GM18511 (cell line): ENCODE results near the gene TACC2.
"Not testable (repeated sequence)": the region's sequence is repeated elsewhere in the genome, so short reads cannot be mapped to it uniquely, and the experiment has no call there.

ENCODE experiments used
- ATAC-seq: cut with Tn5 transposase; IDR thresholded peaks from one replicate; pipeline ENCODE4 v1.9.1; 2021; ENCODE audit warnings: mild to moderate bottlenecking, moderate library complexity; ENCODE audit not compliant: unreplicated experiment

TACC2 gene

DNA sequence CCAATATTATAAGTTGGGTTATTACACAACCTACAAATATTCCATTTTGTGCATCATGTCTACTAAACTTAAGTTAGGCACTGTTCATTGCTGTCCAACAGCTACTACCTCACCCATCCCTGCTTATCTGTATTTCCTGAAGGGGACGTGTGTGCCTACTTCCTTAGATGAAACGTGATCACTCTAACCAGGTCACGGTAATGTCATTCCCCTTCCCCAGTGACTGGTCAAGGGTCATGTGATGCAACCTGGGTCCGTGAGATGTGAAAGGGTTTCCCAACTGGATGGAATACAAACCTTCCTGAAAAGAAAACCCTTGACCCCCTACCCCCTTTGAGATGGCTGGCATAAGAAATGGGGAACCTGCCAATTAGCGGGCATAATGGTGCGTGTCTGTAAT, 12.4 kb upstream of the TACC2 start:
- no peak for ATAC-seq

DNA sequence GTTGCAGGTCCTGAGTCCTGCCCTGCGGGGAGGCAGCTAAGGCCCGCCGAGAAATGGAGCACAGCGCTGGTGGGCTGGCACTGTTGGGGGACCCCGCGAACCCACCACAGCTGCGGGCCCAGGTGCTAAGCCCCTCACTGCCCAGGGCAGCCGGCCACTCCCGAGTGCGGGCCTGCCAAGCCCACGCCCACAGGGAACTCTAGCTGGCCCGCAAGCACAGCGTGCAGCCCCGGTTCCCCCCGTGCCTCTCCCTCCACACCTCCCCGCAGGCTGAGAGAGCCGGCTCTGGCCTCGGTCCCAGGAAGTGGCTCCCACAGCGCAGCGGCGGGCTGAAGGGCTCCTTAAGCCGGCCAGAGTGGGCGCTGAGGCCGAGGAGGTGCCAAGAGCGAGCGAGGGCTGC, 10.5 kb upstream of the TACC2 start:
- ATAC-seq = no peak

DNA sequence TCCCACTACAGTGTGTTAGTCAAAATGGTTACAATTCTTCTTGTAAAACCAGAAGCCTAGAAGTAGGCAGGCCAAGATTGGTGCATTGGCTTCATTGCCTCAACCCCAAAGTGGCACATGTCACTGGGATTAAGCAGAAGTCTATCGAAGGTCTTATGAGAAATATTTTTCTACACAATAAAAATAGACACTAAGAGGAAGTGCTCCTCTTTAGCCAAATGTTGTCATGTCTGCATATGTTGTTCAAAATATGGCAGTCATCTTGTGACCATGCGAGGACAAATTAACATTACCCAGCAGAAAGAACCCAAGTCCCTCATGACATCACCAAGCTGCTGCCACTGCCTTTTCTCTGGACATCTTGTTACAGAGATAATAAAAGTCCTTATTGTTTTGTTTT, 7.6 kb upstream of the TACC2 start:
- ATAC-seq = no peak

DNA sequence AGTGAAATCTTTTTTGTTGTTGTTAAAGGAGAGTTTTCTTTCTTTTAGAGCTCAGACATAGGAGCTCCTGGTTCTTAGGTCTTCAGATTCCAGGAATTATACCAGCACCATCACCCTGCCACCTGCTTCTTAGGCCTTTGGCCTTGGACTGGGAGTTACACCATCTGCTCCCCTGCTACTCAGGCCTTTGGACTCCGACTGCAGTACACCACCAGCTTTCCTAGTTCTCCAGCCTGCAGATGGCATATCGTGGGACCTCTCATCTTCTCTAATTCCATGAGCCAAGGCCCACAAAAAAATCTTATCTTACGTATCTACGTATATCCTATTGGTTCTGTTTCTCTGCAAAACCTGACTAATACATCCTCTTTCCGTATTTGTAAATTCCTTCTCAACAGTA, 5.1 kb upstream of the TACC2 start:
- ATAC-seq = no peak

DNA sequence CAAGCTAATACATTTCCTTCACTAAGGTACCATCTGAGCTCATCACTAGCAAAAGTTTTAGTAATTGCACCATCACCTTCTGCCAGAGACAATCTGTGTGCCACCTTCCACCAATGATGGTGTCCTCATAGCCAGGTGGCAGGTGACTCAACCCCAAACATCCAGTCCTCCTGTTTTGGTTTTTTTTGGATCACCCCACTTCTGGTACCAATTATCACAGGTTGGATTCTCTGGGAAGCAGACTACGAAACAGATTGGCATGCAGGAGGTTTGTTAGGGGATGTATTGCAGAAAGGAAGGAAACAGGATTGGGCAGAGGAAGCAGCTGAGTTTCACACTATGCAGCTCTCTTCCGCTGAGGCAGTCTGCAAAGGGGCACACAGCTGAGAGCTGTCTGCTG, 4.5 kb upstream of the TACC2 start:
- ATAC-seq = no peak

DNA sequence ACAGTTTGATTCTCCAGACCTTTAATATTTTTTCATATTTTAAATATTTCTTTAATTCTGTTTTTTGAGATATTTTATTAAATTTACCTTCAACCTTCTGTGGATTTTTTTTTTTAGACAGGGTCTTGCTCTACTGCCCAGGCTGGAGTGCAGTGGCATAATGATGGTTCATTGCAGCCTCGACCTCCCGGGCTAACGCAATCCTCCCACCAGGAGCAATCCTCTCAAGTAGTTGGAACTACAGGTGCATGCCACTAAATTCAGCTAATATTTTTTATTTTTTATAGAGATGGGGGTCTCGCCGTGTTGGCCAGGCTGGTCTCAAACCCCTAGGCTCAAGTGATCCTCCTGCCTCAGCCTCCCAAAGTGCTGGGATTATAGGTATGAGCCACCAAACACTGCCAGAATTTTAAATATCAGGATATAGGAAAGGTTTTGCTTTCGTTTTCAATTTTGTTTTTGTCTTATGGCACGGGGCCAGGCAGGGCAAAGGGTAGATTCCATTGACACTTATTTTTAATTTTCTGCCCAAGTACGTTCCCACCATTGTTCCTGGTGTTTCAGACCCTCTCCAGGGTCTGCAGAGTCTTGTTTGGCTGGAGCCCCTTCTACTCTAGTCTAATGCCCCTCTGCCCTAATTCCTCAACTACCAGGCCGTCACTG, 1.2 kb downstream of the TACC2 start:
- ATAC-seq = no peak

DNA sequence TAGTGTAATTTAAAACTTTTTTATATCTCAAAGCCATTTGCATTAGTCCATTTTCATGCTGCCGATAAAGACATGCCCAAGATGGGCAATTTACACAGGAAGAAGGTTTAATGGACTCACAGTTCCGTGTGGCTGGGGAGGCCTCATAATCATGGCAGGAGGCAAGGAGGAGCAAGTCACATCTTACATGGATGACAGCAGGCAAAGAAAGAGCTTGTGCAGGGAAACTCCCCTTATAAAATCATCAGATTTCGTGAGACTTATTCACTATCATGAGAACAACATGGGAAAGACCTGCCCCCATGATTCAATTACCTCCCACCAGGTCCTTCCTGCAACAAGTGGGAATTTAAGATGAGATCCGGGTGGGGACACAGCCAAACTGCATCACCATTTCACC, 2.8 kb downstream of the TACC2 start:
- not testable (repeated sequence) for ATAC-seq

DNA sequence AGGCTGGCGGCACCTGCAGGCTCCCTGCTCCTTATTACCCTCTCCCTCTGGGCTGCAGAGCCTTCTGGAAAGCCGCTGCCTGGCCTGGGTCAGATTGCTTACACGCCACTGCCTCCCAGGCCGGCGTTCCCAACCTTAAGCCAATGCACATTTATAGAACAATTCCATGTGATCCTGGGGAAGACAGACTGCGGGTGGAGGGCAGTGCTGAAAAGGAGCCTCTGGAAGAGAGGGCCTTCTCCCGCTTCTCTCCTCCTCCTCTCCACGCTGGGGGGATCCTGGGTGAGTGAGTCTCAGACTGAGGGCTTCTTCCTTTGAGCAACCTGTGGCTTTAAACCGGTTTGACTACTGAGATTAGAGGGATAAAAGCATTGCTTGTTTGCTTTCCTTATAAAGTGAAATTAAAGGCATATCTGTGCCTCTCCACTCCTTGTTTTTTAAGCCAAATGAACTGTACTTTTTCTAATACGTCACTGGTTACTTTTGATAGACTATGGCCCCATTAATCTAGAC, 5.5 kb downstream of the TACC2 start:
- no peak for ATAC-seq

DNA sequence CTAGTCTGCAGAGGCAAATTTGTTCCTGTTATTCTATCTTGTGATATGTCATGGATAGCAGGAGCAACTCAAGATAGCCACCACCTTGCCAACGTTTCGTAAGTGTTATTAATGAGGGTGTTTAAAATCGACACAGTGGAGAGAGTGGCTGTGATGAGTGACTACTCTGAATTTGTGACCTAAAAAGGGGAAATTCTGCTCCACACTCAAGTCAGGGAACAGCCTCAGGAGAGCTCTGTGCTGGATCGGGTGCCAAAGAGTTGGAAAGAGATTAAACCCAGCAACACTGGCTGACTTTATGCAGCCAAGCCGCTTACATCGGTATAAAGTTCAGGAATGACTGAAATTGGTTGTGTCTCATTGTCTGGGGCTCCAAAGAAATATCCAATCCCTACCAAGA, 9.5 kb downstream of the TACC2 start:
- ATAC-seq = no peak

DNA sequence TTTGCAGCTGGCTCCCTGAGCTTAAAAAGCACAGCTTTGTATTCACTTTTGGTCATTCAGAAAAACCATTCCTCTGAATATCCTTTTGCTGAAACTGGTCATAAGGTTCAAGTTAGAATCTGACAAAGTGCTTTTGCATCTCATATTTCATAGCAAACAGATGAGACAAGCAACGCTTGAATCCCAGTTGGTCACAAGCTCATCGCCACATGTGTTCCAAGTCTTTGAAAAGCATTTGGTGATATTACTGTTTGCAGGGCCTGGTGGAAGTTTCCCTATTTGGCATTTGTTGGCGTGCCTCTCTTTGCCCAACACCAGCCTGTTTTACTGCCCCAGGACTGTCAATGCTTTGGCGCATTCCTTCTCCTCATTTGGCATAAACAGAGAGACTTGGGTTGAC, 10.3 kb downstream of the TACC2 start:
- no peak for ATAC-seq

DNA sequence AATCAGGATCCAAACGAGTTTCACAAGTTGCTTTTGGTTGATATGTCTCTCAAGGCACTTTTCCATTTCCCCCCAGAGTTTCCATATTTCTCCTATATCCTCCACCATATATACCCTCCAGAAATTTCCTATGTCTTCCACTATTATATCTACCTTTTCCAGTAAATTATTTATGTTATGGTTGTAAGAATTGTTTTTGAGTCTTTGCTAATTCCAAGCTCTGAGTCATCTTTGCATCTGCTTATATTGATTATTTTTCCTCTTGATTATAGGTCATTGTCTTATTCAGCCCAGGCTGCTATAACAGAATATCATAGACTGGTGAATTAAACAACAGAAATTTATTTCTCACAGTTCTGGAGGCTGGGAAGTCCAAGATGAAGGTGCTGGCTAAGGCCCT, 12.7 kb downstream of the TACC2 start:
- no peak for ATAC-seq

DNA sequence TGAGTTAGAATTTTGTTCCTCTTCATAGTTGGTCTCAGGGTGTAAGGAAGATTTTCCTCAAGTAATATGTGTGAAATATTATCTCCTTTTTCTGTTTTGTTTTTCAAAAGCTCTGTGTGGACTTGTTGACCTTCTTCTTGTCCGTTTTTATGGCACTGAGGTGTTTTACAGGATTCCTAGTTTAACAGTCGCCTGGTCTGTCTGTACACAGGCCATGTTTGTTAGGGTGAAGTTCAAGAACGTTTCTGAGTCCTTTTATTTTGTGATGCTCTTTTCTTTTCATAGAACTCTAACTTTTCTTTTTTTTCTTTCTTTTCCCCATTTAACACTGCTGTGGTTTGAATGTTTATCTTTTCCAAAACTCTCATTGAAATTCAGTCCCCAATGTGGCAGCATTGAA, 18.5 kb downstream of the TACC2 start:
- no peak for ATAC-seq

DNA sequence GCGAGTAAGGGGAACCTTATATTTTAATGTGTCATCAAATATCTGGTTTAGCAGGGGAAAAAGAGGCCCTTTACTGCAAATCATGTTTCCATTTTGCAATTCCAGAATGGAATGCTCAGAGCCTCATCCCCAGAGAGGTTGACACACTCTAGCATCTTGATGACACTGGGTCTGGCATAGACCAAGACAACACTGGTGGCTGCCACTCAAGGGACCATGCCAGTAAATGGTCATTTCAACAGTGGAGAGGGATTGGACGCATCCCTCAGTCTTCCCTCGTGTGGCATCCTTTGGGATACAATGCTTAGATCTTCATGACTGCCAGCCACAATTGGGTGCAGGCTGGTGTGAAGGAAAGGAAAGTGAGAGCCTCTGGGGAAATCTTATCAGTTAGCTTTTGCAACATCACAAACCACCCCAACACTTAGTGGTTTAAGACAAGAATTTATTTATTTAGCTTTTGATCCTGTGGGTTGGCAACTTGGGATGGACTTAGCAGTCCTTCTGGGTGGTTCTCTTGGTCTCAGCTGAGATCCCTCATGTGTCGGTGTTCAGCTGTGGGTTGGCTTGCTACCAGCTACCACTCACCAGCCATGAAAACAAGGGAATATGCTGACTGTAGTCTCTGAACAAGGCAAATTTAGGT, 21.6 kb downstream of the TACC2 start:
- no peak for ATAC-seq

DNA sequence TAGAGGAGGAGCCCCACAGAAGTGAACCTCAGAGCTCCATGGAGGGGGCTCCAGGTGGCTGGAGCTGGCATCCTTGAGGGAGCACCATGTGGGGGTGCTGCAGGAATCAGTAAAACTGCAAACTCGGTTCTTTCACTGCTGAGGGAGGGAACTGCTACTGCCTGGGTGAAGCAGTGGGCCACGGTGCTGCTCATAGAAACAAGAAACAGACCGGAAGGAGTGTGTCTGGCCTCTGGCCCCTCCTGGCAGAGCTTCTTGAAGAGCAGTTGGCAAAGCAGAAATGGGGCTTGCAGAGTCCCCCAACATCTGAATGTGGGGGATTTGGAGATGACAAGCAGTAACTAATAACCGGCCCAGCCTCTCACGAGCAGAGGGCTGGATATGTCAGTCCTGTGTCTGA, 23.8 kb downstream of the TACC2 start:
- no peak for ATAC-seq

DNA sequence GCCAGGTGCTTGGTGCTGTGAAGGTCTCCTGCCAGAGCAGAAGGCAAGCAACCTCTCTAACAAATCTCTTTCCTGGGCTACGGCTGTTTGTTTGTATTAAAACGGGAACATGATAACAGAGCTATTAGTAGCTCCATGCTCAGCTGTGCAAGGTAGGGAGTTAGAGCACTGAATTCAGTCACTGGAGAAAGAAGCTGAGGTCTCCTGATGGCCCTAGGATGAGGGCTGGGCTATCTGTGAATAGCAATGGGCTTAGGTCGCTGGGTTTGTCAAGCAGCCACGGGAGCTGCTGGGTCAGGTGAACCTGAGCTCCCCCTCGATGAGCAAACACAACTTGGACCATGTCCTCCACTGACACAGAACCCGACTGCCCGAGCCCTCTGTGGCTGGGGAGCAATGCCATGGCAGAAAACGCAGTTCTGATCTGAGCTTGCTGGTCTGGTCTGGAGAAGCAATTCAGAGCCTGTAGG, 24.4 kb downstream of the TACC2 start:
- no peak for ATAC-seq

DNA sequence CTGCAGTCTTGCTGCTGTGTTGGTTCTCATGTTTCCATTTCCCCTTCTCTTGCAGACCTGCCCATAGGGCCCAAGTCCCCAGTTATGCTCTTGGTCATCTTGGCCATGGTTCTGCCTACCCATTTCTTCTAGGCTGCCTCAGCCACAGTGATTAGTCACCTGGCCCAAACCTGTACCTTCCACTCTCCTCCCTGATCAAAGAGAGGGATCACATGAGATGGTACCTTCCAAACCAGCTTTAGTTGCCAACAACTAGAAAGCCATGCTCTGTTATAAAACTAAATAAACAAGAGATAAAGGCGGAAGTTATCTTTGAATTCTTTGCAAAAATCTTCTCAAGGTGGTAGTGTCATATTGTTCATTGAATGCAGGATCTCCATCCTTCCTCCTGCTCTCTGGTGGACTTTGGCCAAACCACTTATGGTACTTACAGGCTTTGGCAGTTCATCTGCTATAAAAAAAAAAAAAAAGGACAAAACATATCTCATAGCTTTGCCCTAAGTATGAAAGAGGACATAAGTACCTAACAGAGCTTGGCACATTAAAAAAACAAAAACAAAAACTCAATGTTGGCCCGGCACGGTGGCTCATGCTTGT, 25.8 kb downstream of the TACC2 start:
- ATAC-seq = no peak

DNA sequence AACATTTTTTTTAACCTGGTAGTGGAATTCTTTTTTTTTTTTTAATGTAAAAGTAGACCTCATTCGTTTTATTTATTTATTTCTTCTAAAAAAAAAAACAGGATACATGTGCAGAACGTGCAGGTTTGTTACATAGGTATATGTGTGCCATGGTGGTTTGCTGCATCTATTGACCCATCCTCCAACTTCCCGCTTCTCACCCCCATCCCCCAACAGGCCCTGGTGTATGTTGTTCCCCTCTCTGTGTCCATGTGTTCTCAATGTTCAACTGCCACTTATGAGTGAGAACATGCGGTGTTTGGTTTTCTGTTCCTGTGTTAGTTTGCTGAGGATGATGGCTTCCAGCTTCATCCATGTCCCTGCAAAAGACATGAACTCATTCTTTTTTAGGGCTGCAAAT, 29.0 kb downstream of the TACC2 start:
- not testable (repeated sequence) for ATAC-seq

DNA sequence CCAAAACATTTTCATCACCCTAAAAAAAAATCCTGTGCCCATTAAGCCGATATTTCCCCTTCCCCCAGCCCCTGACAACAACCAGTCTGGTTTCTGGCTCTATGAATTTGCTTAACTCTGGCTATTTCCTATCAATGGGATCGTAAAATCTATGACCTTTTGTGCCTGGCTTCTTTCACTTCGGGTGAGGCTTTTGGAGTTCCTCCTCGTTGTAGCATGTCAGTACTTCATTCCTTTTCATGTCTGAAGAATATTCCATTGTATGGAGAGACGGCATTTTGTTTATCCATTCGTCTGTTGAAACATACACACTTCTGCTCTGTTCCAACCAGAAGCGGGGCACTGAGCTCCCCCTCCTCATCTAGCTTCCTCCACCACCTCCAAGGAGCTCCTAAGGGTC, 29.5 kb downstream of the TACC2 start:
- ATAC-seq = no peak

DNA sequence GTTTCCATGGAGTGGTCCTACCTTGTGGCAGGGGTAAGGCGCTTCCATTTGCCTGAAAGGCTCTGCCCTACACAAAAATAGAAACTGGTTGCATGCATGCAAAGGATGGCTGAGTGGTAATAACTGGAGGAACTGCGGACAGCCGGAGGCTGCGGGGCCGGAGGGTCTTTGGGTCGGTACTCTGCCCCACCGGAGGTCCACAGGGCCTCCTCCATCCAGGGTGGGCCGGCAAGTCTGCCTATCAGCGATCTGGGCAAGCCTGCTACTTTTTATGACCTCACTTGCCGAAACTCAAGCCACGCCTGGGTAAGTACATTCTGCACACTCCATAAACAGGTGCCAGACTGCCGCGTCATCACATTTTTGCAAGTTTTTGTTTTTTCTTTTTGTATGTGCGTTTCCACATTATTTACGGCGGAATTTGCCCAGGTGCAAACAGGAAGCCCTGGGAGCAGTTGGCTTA, 30.0 kb downstream of the TACC2 start:
- ATAC-seq = no peak

DNA sequence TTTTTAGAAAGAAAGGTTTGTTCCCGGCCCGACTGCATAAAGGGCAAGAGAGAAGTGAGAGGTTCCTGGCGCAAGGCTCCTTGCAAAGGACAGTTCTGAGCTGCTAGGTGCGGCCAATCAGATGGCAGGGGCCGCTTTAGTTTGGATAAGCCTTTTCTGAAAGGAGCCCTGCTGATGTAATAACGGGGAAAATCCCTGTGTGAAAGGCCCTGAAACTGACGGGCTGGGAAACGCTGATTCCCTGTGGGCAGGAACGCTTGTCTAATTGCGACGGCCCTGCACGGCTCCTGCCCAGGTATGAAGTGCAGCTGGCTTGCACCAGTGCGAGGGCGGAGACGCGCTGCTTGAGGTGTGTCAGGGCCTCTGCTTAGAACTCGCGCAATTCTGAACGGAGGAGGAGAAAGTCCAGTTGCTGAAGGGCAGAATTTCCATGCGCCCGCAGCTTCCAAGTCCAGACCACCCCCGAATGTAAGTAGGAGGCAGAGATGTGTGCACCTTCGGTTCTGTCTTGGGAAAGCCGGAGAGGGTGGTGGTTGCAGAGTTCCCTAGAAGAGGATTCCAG, 30.5 kb downstream of the TACC2 start:
- ATAC-seq = no peak

DNA sequence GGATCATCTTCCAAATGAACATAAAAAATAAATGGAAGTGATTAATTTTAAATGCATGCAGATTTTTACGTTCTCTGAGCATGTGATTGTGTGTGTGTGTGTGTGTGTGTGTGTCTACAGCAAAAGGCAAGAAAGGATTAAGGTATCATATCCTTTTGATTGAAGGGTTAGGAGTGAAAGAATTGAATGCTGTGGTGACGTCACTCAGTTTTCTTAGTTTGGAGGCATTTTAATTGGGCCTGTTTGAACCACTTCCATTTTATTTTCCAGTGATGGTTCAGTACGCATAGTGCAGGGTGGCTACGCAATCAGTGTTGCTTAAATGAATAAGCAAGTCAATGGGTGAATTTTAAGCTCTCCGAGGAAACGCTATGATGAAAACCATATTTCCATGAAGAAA, 31.3 kb downstream of the TACC2 start:
- no peak for ATAC-seq

DNA sequence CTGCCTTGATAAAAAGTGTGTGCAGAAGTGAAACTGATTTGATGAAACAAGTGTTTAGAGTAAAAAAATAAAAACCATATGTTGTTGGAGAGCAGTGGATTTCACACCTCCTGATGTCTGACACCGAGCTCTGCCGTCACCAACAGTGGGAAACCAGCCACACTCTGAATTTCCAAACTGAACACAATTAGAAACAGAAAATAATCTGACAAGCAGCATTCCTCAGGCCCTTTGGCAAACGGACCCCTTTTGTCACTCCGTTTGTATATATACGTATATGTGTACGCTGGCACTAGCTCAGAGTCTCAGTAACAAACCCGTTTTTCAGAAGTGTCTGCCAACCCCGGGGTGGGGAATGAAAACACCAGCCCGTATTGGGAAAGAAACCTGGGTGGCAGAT, 32.4 kb downstream of the TACC2 start:
- ATAC-seq = no peak
